T1000 (cell line): ENCODE measurements around the gene ARSI.

Source experiments
- DNase-seq: peaks from one replicate; lab custom pipeline; 2025; ENCODE audit warnings: mixed read lengths; lab: John Stamatoyannopoulos, UW

ARSI gene

DNA sequence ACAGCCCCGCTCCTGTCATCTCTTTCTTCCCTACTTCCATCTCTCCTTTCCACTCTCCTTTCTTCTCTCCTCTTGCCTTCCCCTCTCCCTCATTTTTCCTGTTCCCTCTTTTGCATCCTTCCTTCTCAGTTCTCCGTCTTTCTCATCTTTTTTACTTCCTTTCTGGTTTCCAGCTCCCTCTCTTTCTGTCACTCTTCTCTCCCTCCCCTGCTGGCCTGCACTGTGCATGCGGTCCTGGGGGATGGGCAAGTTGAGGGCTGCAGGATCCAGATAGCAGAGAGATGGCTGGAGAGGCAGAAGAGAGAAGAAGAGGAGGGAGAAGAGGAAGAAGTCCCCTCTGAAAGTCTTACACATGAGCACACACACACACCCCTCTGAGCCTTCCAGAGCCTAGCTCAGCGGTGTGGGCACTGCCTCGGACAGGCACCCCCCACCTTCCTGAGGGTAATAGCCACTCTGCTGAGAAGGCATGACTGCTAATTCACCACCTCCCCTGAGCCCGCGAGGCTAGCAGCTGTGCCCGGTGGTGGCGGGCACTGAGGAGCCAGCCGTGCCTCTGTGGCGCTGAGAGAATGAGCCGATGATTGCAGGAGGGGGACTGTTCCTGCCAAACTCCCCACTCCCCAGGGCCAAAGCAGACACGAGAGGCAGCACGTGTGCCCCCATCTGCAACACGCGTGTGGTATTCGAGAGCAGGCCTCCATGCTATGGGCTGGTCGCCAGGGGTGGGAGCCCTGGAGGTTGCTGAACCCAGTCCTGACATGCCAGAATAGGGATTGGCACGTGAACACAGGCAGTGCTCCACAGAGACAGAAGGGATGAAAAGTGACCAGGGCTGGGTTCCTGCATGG is 9.4 kb downstream of the ARSI start:
- DNase-seq = no peak

GRCh38 chr5:150291388-150292385 is 11.0 kb downstream of the ARSI start:
- DNase-seq = no peak

DNA sequence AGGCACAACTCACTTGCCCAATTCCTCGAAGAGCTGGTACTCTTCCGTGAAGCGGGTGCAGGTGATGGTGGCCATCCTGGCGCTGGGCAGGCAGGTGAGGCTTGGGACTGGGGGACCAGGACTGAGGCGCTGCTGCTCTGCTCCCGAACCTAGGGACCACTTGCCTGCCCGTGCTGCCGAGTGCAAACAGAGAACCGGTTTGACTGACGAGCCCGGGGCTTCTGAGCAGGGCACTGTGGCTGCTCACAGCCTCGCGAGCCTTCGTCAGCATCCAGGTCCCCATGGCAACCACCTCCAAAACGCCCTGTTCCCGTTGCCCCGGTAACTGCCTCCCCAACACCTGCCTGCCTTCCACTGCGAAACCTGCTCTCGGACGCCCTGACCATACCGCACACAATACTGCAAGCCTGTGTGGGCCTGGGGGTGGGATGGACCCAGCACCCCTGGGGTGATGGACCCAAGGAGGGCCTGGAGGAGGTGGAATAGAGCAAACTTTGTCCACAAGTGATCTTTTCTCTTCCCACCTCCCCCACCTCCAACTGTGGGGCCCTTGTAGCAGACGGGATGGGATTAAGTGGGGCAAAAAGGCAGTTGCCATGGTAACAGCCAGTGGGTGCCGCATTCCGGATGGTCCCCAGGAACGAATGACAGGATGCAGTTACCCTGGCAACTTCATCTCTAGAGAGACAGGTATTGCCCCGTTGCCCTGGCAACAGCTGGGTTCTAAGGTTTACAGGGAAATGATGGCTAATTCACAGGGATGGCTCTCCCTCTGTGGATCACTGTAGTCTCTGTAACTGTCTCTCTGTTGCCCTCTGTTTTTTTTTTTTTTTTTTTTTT is 12.9 kb downstream of the ARSI start, which contains the start of gene CAMK2A:
Gene CAMK2A, minus strand, starts transcription at position 223 of the 840 bp plus-strand sequence. Its CDS starts 148 bp downstream, at position 75.
- DNase-seq = no peak

GRCh38 chr5:150288791-150289190 is 13.9 kb downstream of the ARSI start:
- no peak for DNase-seq

GRCh38 chr5:150288361-150288760 is 14.3 kb downstream of the ARSI start:
- DNase-seq = no peak

DNA sequence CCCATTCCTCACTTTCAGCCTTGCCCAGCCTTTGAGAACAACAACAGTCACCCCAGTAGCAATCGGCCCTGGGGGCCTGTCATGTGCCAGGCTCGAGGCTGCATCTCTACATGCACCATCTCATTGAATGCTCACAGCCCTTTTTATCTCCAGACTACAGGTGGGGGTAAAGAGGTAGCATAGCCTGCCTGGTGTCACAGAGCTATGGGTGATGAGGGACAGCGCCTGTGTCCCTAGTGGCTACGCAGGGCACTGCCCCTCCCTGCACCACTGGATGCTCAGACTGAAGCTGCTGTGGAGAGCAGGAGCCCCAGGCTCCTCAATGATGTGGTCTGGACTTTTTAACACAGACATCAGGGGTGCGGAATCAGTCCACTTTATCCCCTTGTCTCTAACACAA is 15.9 kb downstream of the ARSI start:
- no peak for DNase-seq

- DNase-seq = no peak
Observed at GRCh38 chr5:150285114-150285513, 17.6 kb downstream of the ARSI start.

- no peak for DNase-seq
Observed at GRCh38 chr5:150284311-150284710, 18.4 kb downstream of the ARSI start.

DNA sequence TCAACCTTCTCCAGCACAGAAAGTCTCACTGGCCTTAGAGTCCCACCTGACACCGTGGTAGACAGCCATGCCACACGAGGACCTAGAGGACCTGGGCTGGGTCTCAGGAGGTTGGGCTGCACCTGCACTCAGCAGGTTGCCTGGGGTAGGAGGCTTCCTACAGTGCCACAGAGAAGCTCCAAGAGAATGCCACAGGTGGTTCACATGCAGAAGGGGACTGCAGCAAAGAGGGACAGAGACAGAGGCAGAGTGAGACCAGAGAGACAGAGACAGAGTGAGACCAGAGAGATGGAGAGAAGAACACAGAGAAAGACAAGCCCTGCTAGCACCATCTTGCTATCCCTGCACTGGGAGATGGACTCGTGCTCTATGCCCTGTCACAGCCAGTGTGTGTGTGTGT is 18.8 kb downstream of the ARSI start:
- no peak for DNase-seq

GRCh38 chr5:150281987-150282386 is 20.7 kb downstream of the ARSI start:
- DNase-seq = no peak

- no peak for DNase-seq
Observed at GRCh38 chr5:150279330-150280020, 23.2 kb downstream of the ARSI start.

- DNase-seq = no peak
Observed at GRCh38 chr5:150278916-150279315, 23.8 kb downstream of the ARSI start.

DNA sequence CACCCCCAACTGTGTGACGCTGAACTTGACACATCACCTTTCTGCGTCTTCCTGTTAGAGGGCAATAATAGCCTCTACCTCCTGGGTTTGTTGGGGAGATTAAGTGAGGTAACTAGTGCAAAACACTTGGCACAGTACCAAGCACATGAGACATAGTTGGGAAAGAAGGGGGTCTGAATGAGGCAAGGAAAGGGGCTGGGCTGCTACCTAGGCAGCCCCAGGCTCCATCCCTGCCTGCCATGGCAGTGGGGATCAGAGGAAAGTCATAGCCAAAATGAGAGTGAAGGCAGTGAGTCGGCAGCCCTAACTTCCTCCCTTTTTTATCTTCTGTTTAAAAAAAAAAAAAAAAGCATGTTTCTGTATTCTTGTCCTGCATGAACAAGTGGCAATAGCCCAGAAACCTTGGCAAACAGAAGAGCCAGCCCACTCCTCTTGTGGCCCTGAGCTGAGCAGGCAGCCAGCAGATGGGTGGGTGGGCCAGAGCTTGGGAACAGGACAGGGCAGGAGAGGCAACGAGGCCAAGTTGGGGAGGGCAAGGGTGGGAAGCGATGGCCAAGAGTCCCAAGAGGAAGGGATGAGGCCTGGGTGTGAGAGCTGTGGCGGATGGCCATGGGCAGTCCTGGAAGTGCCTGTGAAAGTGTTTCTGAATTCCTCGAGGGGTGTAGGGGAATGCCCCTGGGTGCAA is 24.5 kb downstream of the ARSI start:
- no peak for DNase-seq

DNA sequence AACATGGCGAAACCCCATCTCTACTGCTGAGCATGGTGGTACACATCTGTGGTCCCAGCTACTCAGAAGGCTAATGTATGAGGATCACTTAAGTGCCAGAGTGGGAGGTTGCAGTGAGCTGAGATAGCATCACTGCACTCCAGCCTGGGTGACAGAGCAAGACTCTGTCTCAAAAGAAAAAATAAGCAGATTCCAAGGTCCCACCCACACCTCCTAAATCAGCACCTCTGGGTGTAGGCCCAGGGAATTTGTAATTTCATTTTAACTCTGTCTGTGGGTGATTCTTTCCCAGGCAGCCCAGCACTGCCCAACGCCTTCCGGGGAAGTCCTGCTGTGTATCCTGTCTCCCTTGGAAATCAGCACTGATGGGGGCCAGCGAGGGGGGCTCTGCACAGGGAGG is 25.7 kb downstream of the ARSI start:
- no peak for DNase-seq

GRCh38 chr5:150274811-150275210 is 27.9 kb downstream of the ARSI start:
- DNase-seq = no peak

DNA sequence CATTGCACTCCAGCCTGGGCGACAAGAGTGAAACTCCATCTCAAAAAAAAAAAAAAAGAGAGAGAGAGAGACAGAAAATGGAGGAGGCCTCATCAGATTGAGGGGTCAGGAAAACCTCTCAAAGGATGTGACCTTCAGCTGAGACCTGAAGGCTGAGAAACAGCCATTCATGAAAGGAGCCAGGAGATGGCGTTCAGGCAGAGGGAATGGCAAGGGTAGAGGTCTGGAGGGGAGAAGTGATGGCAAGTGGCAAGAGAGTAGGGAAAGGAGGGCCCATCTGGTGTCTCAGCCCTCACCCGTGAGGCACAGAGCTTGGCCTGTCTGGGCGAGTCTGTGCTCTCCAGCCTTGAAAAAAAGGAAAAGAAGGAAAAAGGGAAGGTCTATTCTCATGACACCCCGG is 30.2 kb downstream of the ARSI start:
- DNase-seq = no peak

DNA sequence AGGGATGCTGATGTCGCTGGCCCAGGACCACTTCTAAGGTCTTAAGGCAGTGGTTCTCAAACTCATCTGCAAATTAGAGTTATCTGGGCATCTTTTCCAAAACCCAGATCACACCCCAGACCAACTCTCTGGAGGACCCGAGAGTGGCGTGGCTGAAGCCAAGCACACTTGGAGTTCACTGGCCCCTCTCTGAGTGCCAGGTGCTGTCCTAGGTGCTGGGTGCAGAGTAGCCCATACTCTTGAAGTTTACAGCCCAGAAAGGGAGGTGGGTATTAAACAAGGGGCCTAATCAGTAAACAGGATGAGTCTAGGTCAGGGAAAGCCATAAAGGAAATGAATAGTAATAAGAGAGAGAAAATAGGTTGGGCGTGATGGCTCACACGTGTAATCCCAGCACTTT is 30.8 kb downstream of the ARSI start:
- no peak for DNase-seq

- no peak for DNase-seq
Observed at GRCh38 chr5:150271296-150271692, 31.4 kb downstream of the ARSI start.

- no peak for DNase-seq
Observed at GRCh38 chr5:150270541-150271295, 32.0 kb downstream of the ARSI start.

- DNase-seq = no peak
Observed at GRCh38 chr5:150266871-150267291, 35.8 kb downstream of the ARSI start.
